ENCODE results near the gene TIPARP. TPM values are rescaled to one million over a fixed set of nuclear protein-coding genes. Genes with fewer than 3 reads are reported as not detected.

TIPARP gene
- total and polyA plus RNA-seq, 2 experiments from 2014 or later, result 4.5 to 6.9 TPM

DNA sequence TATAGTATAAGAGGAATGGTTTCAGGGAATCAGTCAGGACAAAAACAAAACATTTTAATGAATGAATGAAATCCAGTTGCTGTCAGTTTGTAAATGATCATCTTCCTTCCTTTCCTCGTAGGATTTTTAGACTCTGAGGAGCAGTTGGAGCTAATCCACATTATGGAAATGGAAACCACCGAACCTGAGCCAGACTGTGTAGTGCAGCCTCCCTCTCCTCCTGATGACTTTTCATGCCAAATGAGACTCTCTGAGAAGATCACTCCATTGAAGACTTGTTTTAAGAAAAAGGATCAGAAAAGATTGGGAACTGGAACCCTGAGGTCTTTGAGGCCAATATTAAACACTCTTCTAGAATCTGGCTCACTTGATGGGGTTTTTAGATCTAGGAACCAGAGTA lies 3.1 kb downstream of the TIPARP start:
- H3K36me3 Mint-ChIP-seq (ENCODE audit: low read depth), result peaks cover 15% of the 10 kb centered on the region
- H3K4me3 ChIP-seq, result no peak overlapping the region
- peaks cover 16% of the 10 kb centered on the region; the same call in 1 of the 2 replicates for H3K27me3 ChIP-seq (ENCODE audit: insufficient read depth)
- H3K79me2 ChIP-seq (replicated peaks; ENCODE audit: insufficient read depth), result peaks cover 57% of the 10 kb centered on the region
- H4K20me1 ChIP-seq (replicated peaks; ENCODE audit: insufficient read depth), result peaks cover 19% of the 10 kb centered on the region
- H3K27me3 Mint-ChIP-seq (ENCODE audit: insufficient read depth, low read depth, poor library complexity), result peaks cover 3% of the 10 kb centered on the region
- 0 out of 2 replicates have a peak, but pooled peaks cover 3% of the 10 kb centered on the region for H3F3A ChIP-seq (replicated peaks; ENCODE audit: low read depth)
- H3K27ac ChIP-seq (ENCODE audit: low read depth), result no peak overlapping the region
- TF ChIP-seq, protein P1, sequence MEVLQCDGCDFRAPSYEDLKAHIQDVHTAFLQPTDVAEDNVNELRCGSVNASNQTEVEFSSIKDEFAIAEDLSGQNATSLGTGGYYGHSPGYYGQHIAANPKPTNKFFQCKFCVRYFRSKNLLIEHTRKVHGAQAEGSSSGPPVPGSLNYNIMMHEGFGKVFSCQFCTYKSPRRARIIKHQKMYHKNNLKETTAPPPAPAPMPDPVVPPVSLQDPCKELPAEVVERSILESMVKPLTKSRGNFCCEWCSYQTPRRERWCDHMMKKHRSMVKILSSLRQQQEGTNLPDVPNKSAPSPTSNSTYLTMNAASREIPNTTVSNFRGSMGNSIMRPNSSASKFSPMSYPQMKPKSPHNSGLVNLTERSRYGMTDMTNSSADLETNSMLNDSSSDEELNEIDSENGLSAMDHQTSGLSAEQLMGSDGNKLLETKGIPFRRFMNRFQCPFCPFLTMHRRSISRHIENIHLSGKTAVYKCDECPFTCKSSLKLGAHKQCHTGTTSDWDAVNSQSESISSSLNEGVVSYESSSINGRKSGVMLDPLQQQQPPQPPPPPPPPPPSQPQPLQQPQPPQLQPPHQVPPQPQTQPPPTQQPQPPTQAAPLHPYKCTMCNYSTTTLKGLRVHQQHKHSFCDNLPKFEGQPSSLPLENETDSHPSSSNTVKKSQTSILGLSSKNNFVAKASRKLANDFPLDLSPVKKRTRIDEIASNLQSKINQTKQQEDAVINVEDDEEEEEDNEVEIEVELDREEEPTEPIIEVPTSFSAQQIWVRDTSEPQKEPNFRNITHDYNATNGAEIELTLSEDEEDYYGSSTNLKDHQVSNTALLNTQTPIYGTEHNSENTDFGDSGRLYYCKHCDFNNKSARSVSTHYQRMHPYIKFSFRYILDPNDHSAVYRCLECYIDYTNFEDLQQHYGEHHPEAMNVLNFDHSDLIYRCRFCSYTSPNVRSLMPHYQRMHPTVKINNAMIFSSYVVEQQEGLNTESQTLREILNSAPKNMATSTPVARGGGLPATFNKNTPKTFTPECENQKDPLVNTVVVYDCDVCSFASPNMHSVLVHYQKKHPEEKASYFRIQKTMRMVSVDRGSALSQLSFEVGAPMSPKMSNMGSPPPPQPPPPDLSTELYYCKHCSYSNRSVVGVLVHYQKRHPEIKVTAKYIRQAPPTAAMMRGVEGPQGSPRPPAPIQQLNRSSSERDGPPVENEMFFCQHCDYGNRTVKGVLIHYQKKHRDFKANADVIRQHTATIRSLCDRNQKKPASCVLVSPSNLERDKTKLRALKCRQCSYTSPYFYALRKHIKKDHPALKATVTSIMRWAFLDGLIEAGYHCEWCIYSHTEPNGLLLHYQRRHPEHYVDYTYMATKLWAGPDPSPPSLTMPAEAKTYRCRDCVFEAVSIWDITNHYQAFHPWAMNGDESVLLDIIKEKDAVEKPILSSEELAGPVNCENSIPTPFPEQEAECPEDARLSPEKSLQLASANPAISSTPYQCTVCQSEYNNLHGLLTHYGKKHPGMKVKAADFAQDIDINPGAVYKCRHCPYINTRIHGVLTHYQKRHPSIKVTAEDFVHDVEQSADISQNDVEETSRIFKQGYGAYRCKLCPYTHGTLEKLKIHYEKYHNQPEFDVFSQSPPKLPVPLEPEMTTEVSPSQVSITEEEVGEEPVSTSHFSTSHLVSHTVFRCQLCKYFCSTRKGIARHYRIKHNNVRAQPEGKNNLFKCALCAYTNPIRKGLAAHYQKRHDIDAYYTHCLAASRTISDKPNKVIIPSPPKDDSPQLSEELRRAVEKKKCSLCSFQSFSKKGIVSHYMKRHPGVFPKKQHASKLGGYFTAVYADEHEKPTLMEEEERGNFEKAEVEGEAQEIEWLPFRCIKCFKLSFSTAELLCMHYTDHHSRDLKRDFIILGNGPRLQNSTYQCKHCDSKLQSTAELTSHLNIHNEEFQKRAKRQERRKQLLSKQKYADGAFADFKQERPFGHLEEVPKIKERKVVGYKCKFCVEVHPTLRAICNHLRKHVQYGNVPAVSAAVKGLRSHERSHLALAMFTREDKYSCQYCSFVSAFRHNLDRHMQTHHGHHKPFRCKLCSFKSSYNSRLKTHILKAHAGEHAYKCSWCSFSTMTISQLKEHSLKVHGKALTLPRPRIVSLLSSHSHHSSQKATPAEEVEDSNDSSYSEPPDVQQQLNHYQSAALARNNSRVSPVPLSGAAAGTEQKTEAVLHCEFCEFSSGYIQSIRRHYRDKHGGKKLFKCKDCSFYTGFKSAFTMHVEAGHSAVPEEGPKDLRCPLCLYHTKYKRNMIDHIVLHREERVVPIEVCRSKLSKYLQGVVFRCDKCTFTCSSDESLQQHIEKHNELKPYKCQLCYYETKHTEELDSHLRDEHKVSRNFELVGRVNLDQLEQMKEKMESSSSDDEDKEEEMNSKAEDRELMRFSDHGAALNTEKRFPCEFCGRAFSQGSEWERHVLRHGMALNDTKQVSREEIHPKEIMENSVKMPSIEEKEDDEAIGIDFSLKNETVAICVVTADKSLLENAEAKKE (CRISPR knock-in tag; IDR thresholded peaks at IDR 0.05), result no peak
- no peak overlapping the region for H2AFZ ChIP-seq
- no peak overlapping the region for H3K4me2 ChIP-seq
- H3K9me2 ChIP-seq (ENCODE audit: insufficient read depth), result no peaks in the 10 kb centered on the region
- ATAC-seq (no peak), DNase-seq (ENCODE audit: low spot score) (no peak)
- no peaks in the 10 kb centered on the region for H3K9me3 Mint-ChIP-seq
- H3K4me1 Mint-ChIP-seq, result peaks cover 33% of the 10 kb centered on the region
- H3K4me1 ChIP-seq (ENCODE audit: insufficient read depth), result 0 out of 2 replicates have a peak, but pooled peaks cover 4% of the 10 kb centered on the region
- H3K4me3 Mint-ChIP-seq, result no peak overlapping the region
- H3K36me3 ChIP-seq (ENCODE audit: insufficient read depth), result peaks cover 12% of the 10 kb centered on the region
- H3K27ac Mint-ChIP-seq, result no peak overlapping the region

GRCh38 chr3:156678197-156678596 lies 3.8 kb downstream of the TIPARP start:
- ATAC-seq (no peak), DNase-seq (ENCODE audit: low spot score) (no peak)
- Histone ChIP-seq H2AFZ (no peak overlapping the region), H3K4me1 (ENCODE audit: insufficient read depth) (0 out of 2 replicates have a peak, but pooled peaks cover 4% of the 10 kb centered on the region), H3F3A (replicated peaks; ENCODE audit: low read depth) (0 out of 2 replicates have a peak, but pooled peaks cover 3% of the 10 kb centered on the region), H3K36me3 (ENCODE audit: insufficient read depth) (peaks cover 12% of the 10 kb centered on the region), H3K79me2 (replicated peaks; ENCODE audit: insufficient read depth) (peaks cover 64% of the 10 kb centered on the region), H3K4me2 (no peak overlapping the region), H3K27me3 (ENCODE audit: insufficient read depth) (peaks cover 11% of the 10 kb centered on the region; the same call in 1 of the 2 replicates), H3K9me2 (ENCODE audit: insufficient read depth) (no peaks in the 10 kb centered on the region), H4K20me1 (replicated peaks; ENCODE audit: insufficient read depth) (peaks cover 19% of the 10 kb centered on the region), H3K4me3 (no peak overlapping the region), H3K27ac (ENCODE audit: low read depth) (no peak overlapping the region)
- Mint-ChIP-seq H3K4me3 (no peak overlapping the region), H3K9me3 (no peaks in the 10 kb centered on the region), H3K4me1 (peaks cover 33% of the 10 kb centered on the region), H3K27me3 (ENCODE audit: insufficient read depth, low read depth, poor library complexity) (peaks cover 3% of the 10 kb centered on the region), H3K27ac (no peak overlapping the region), H3K36me3 (ENCODE audit: low read depth) (peaks cover 15% of the 10 kb centered on the region)
- TF ChIP-seq CREB1 (CRISPR knock-in tag; IDR thresholded peaks at IDR 0.05; ENCODE audit: low read depth) (no peak), JUNB (IDR thresholded peaks at IDR 0.05; ENCODE audit: unreplicated experiment) (no peak), NANOG (IDR thresholded peaks at IDR 0.05; ENCODE audit: borderline replicate concordance) (no peak), CTCF (conservative IDR thresholded peaks at IDR 0.05; ENCODE audit: low read depth in 2 of 2) (no peak), ZNF114 (CRISPR knock-in tag; IDR thresholded peaks at IDR 0.05) (no peak), ZNF331 (CRISPR knock-in tag; IDR thresholded peaks at IDR 0.05; ENCODE audit: low read depth) (no peak)
- TF ChIP-seq, protein P2, sequence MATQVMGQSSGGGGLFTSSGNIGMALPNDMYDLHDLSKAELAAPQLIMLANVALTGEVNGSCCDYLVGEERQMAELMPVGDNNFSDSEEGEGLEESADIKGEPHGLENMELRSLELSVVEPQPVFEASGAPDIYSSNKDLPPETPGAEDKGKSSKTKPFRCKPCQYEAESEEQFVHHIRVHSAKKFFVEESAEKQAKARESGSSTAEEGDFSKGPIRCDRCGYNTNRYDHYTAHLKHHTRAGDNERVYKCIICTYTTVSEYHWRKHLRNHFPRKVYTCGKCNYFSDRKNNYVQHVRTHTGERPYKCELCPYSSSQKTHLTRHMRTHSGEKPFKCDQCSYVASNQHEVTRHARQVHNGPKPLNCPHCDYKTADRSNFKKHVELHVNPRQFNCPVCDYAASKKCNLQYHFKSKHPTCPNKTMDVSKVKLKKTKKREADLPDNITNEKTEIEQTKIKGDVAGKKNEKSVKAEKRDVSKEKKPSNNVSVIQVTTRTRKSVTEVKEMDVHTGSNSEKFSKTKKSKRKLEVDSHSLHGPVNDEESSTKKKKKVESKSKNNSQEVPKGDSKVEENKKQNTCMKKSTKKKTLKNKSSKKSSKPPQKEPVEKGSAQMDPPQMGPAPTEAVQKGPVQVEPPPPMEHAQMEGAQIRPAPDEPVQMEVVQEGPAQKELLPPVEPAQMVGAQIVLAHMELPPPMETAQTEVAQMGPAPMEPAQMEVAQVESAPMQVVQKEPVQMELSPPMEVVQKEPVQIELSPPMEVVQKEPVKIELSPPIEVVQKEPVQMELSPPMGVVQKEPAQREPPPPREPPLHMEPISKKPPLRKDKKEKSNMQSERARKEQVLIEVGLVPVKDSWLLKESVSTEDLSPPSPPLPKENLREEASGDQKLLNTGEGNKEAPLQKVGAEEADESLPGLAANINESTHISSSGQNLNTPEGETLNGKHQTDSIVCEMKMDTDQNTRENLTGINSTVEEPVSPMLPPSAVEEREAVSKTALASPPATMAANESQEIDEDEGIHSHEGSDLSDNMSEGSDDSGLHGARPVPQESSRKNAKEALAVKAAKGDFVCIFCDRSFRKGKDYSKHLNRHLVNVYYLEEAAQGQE (IDR thresholded peaks at IDR 0.05; ENCODE audit: unreplicated experiment), result no peak
- TF ChIP-seq, protein P3, sequence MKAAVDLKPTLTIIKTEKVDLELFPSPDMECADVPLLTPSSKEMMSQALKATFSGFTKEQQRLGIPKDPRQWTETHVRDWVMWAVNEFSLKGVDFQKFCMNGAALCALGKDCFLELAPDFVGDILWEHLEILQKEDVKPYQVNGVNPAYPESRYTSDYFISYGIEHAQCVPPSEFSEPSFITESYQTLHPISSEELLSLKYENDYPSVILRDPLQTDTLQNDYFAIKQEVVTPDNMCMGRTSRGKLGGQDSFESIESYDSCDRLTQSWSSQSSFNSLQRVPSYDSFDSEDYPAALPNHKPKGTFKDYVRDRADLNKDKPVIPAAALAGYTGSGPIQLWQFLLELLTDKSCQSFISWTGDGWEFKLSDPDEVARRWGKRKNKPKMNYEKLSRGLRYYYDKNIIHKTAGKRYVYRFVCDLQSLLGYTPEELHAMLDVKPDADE (IDR thresholded peaks at IDR 0.05), result no peak

Measured in GM23338 (cell line).